ENCODE data around the gene IL17RB. TPM values are rescaled to one million over a fixed set of nuclear protein-coding genes. Genes with fewer than 3 reads are reported as not detected.

IL17RB gene
- total and polyA plus RNA-seq, 2 donors (not counting 1 experiment from before 2014, with no cell fraction given) = 0.07 to 0.32 TPM

DNA sequence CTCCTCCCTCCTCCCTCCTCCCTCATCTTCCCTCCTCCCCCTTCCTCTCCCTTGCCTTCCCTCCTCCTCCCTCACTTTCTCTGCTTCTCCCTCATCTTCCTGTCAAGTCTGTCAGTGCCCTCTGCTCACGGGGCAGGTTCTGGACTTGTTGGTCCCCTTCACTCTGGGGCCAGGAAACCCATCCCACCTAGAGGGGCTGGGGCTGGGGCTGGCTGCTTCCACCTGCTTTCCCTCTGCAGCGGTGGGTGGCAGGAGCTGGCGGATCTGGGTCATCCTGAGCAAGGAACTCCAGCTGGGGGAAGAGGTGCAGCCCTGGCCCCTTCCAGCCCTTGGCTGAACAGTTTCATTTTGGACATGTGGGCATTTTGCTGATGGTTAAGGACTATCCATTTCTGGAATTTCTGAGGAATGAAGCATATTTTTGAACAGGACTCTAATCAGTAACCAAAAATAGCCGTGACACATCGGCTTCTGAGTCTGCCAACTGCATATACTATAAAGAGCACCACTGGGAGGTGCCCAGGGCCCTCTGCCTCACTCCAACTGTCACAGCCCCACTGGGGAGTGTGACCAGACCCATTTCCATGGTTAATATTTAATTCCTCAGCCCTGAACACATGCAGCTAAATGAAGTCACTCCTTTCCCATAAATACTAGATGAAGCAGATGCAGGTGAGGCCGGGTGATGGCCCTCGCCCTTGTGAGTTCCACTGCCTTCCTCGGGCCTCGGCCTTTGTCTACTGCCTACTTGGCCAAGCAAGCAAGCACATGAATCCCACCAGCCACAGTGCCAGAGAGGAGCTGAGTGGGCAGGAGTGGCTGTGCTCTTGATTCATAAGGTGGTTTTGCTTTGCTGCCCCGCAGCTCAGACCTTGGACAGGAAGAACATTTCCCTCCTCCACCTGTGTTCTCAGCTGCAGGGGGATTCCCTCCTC, 39.9 kb upstream of the IL17RB start:
- H4K20me1 ChIP-seq (ENCODE audit: control insufficient read depth, insufficient read depth, low read length, poor library complexity, severe bottlenecking) = no peaks in the 10 kb centered on the region
- no peak for TF ChIP-seq EZH2 (IDR thresholded peaks at IDR 0.05; ENCODE audit: borderline replicate concordance, insufficient read depth, low read depth, low read length, poor library complexity, severe bottlenecking)
- TF ChIP-seq, protein P1, sequence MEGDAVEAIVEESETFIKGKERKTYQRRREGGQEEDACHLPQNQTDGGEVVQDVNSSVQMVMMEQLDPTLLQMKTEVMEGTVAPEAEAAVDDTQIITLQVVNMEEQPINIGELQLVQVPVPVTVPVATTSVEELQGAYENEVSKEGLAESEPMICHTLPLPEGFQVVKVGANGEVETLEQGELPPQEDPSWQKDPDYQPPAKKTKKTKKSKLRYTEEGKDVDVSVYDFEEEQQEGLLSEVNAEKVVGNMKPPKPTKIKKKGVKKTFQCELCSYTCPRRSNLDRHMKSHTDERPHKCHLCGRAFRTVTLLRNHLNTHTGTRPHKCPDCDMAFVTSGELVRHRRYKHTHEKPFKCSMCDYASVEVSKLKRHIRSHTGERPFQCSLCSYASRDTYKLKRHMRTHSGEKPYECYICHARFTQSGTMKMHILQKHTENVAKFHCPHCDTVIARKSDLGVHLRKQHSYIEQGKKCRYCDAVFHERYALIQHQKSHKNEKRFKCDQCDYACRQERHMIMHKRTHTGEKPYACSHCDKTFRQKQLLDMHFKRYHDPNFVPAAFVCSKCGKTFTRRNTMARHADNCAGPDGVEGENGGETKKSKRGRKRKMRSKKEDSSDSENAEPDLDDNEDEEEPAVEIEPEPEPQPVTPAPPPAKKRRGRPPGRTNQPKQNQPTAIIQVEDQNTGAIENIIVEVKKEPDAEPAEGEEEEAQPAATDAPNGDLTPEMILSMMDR (IDR thresholded peaks at IDR 0.05) = no peak
- Mint-ChIP-seq H3K27me3 (peaks cover 2% of the 10 kb centered on the region), H3K9me3 (ENCODE audit: insufficient read depth) (no peaks in the 10 kb centered on the region), H3K27ac (no peak overlapping the region), H3K4me3 (no peak overlapping the region), H3K4me1 (no peaks in the 10 kb centered on the region)
- intact Hi-C loops (cut with micrococcal nuclease) = no loop called here
- ChIA-PET POLR2A (no interaction called here), CTCF (no interaction called here)
- no peaks in the 10 kb centered on the region for H3K36me3 ChIP-seq (replicated peaks in 1 of 2; ENCODE audit: control extremely low read depth in 1 of 2, control insufficient read depth in 1 of 2, extremely low read depth in 1 of 2, insufficient read depth in 2 of 2, low read length in 1 of 2)
- no peaks in the 10 kb centered on the region for H3K9me3 ChIP-seq (ENCODE audit: control extremely low read depth in 1 of 3, control insufficient read depth in 2 of 3, insufficient read depth in 1 of 3, low read length in 2 of 3)
- H3K9ac ChIP-seq (ENCODE audit: low read length) = no peak overlapping the region
- DNase-seq = no peak
- no peaks in the 10 kb centered on the region for H3K79me2 ChIP-seq (ENCODE audit: control insufficient read depth, insufficient read depth, low read length)
- no peak for ATAC-seq (ENCODE audit: low read depth)
- 92% methylated on average over 7 of the region's 10 CpGs for WGBS (ENCODE audit: insufficient coverage)
- no peak overlapping the region for H3K27ac ChIP-seq (ENCODE audit: low read length in 2 of 2)
- no peaks in the 10 kb centered on the region for H3K27me3 ChIP-seq (replicated peaks in 1 of 4; ENCODE audit: control extremely low read depth in 1 of 4, control insufficient read depth in 3 of 4, insufficient read depth in 4 of 4, low read length in 3 of 4)
- H3K4me3 ChIP-seq (ENCODE audit: control extremely low read depth in 1 of 5, extremely low read depth in 1 of 5, insufficient read depth in 1 of 5, low read depth in 2 of 5, low read length in 4 of 5) = no peak overlapping the region
- no peak overlapping the region for H2AFZ ChIP-seq (ENCODE audit: insufficient read depth, low read depth, low read length, poor library complexity, severe bottlenecking)
- no peak overlapping the region for H3K4me2 ChIP-seq (replicated peaks; ENCODE audit: low read depth, low read length, poor library complexity, severe bottlenecking)
- no peaks in the 10 kb centered on the region for H3K4me1 ChIP-seq (ENCODE audit: control insufficient read depth in 2 of 2, insufficient read depth in 2 of 2, low read length in 2 of 2)

DNA sequence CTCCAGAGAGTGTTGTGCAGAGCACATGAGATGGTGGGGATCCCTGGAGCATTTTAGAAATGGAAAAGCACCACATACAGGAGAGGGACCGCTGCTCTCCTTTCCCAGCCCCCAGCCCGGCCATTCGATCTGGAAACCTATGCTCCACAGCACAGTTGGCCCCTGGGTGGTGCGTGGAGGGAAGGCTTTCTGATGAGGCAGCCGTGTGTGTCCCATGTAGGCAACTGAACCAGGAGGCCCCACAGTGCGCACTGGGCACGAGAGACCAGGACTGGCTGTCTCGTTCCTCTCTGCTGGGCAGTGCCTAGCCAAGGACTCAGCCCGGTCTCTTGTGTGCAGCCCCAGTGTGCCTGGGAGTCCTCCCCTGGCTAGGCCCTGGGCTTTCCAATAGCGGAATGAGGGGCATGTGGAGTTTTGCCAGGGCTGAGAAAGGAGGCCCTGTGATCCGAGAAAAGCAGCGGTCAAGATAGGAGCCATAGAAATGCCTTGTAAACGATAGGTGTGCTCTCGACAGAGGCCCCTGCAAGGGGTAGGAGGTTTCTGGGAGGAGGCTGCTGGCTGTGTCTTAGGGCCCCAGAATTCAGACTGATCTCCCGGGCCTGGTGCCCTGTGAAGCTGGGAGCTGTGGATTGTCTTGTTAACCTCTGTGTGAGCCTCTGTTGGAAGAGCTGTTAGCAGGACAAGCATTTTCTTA, 39.1 kb upstream of the IL17RB start:
- Histone ChIP-seq H3K79me2 (ENCODE audit: control insufficient read depth, insufficient read depth, low read length) (no peaks in the 10 kb centered on the region), H3K4me1 (ENCODE audit: control insufficient read depth in 2 of 2, insufficient read depth in 2 of 2, low read length in 2 of 2) (no peaks in the 10 kb centered on the region), H3K36me3 (replicated peaks in 1 of 2; ENCODE audit: control extremely low read depth in 1 of 2, control insufficient read depth in 1 of 2, extremely low read depth in 1 of 2, insufficient read depth in 2 of 2, low read length in 1 of 2) (no peaks in the 10 kb centered on the region), H3K27ac (ENCODE audit: low read length in 2 of 2) (no peak overlapping the region), H3K9ac (ENCODE audit: low read length) (no peak overlapping the region), H2AFZ (ENCODE audit: insufficient read depth, low read depth, low read length, poor library complexity, severe bottlenecking) (no peak overlapping the region), H3K4me3 (ENCODE audit: control extremely low read depth in 1 of 5, extremely low read depth in 1 of 5, insufficient read depth in 1 of 5, low read depth in 2 of 5, low read length in 4 of 5) (no peak overlapping the region), H3K4me2 (replicated peaks; ENCODE audit: low read depth, low read length, poor library complexity, severe bottlenecking) (no peak overlapping the region), H3K27me3 (replicated peaks in 1 of 4; ENCODE audit: control extremely low read depth in 1 of 4, control insufficient read depth in 3 of 4, insufficient read depth in 4 of 4, low read length in 3 of 4) (no peaks in the 10 kb centered on the region), H3K9me3 (ENCODE audit: control extremely low read depth in 1 of 3, control insufficient read depth in 2 of 3, insufficient read depth in 1 of 3, low read length in 2 of 3) (no peaks in the 10 kb centered on the region), H4K20me1 (ENCODE audit: control insufficient read depth, insufficient read depth, low read length, poor library complexity, severe bottlenecking) (no peaks in the 10 kb centered on the region)
- no peak for ATAC-seq (ENCODE audit: low read depth)
- no peaks in the 10 kb centered on the region for H3K4me1 Mint-ChIP-seq
- intact Hi-C loops (cut with micrococcal nuclease) = no loop called here
- no peak for DNase-seq
- POLR2A ChIA-PET = no interaction called here
- H3K9me3 Mint-ChIP-seq (ENCODE audit: insufficient read depth) = no peaks in the 10 kb centered on the region
- 92% methylated on average over 14 of the region's 15 CpGs for WGBS (ENCODE audit: insufficient coverage)
- no peak overlapping the region for H3K27ac Mint-ChIP-seq
- no peak overlapping the region for H3K4me3 Mint-ChIP-seq
- peaks cover 2% of the 10 kb centered on the region for H3K27me3 Mint-ChIP-seq
- TF ChIP-seq, protein P1 (IDR thresholded peaks at IDR 0.05) = no peak
- no peak for TF ChIP-seq EZH2 (IDR thresholded peaks at IDR 0.05; ENCODE audit: borderline replicate concordance, insufficient read depth, low read depth, low read length, poor library complexity, severe bottlenecking)
- CTCF ChIA-PET = no interaction called here

Data from B cell (primary cell).